Endothelial cell of umbilical vein (primary cell): ENCODE measurements around the gene SLC25A1. TPM values are rescaled to one million over a fixed set of nuclear protein-coding genes. Genes with fewer than 3 reads are reported as not detected.

Experiments used
- Bru-seq: library from RNA; stranded (reverse); fragments of 400-500 nt; gene quantifications from one replicate; lab custom pipeline; 2021; lab: Mats Ljungman, UMichigan
- BruChase-seq, 2 experiments: library from RNA; stranded (reverse); fragments of 400-500 nt; gene quantifications; one replicate each; lab custom pipeline; 2021; lab: Mats Ljungman, UMichigan
- BruUV-seq: library from RNA; stranded (reverse); fragments of 400-500 nt; replicated peaks from 2 replicates; lab custom pipeline; 2021; lab: Mats Ljungman, UMichigan
- CTCF ChIA-PET: fragments of 300-600, 350-600 bp; sonication (Branson Sonifier 250); formaldehyde crosslinking; loops from one replicate; lab custom pipeline; 2021; ENCODE audit warnings: antibody characterized with exemption, inconsistent platforms; lab: Charles Lee
- POLR2A ChIA-PET: fragments of 300-600, 350-600 bp; sonication (Branson Sonifier 250); formaldehyde crosslinking; loops from one replicate; lab custom pipeline; 2021; ENCODE audit warnings: antibody characterized with exemption, inconsistent platforms; lab: Charles Lee
- DNase-seq: peaks from one replicate; pipeline ENCODE4 v3.0.0-alpha.2; 2011; ENCODE audit warnings: low read depth, low spot score
- FAIRE-seq: peaks from 2 replicates; lab custom pipeline; 2011; peaks lifted over from hg19 to GRCh38; lab: Jason Lieb, UNC
- H2AFZ ChIP-seq: 2 replicates; pipeline ENCODE4 v1.6.0; 2012; ENCODE audit warnings: low read depth, low read length, control low read depth, inconsistent platforms
- H3K27ac ChIP-seq: 2 replicates; pipeline ENCODE4 v1.5.1; 2011; ENCODE audit warnings: low read depth, mild to moderate bottlenecking, control low read depth, low read length, moderate library complexity; ENCODE audit not compliant: insufficient read depth
- H3K27me3 ChIP-seq, 2 experiments: 2 replicates each; pipeline versions ENCODE4 v1.6.0 to v1.6.1; 2011; ENCODE audit warnings: low read length in 2 of 2, mixed read lengths in 1 of 2; ENCODE audit not compliant: control insufficient read depth in 2 of 2, insufficient read depth in 2 of 2
- H3K36me3 ChIP-seq, 2 experiments: 2 replicates in 1 of 2; 3 replicates in 1 of 2; pipeline ENCODE4 v1.5.1; 2011; ENCODE audit warnings: low read length in 2 of 2, mild to moderate bottlenecking in 1 of 2, moderate library complexity in 1 of 2; ENCODE audit not compliant: control insufficient read depth in 2 of 2, insufficient read depth in 2 of 2; ENCODE audit errors: extremely low read depth in 1 of 2
- H3K4me1 ChIP-seq: 3 replicates; pipeline ENCODE4 v1.5.1; 2011; ENCODE audit warnings: mild to moderate bottlenecking, low read length; ENCODE audit not compliant: control insufficient read depth, insufficient read depth; ENCODE audit errors: extremely low read depth
- H3K4me2 ChIP-seq: 2 replicates; pipeline ENCODE4 v1.6.1; 2011; ENCODE audit warnings: low read length, control low read depth, mixed read lengths; ENCODE audit not compliant: insufficient read depth
- H3K4me3 ChIP-seq, 3 experiments: fragments of 200-600 bp in 1 of 3; sonication (generic), shearing (Covaris generic) in 1 of 3; replicated peaks in 1 of 3; 2 replicates each; pipeline ENCODE4 v1.5.1; 2011 to 2016; ENCODE audit warnings: control low read depth in 3 of 3, low read length in 3 of 3, mild to moderate bottlenecking in 2 of 3, inconsistent platforms in 1 of 3, low read depth in 1 of 3, moderate library complexity in 1 of 3; ENCODE audit not compliant: insufficient read depth in 1 of 3
- H3K79me2 ChIP-seq: 2 replicates; pipeline ENCODE4 v1.6.0; 2012; ENCODE audit warnings: low read length, inconsistent platforms; ENCODE audit not compliant: control insufficient read depth, insufficient read depth
- H3K9ac ChIP-seq: replicated peaks from 2 replicates; pipeline ENCODE3; 2011; ENCODE audit warnings: low read length, control low read depth; ENCODE audit not compliant: insufficient read depth; ENCODE audit errors: extremely low read depth
- H3K9me1 ChIP-seq: replicated peaks from 3 replicates; pipeline ENCODE4 v1.6.0; 2011; ENCODE audit warnings: mild to moderate bottlenecking, low read length; ENCODE audit not compliant: control insufficient read depth, insufficient read depth; ENCODE audit errors: extremely low read depth
- H3K9me3 ChIP-seq: replicated peaks from 2 replicates; pipeline ENCODE4 v1.5.1; 2012; ENCODE audit warnings: low read length, inconsistent platforms; ENCODE audit not compliant: control insufficient read depth, insufficient read depth
- H4K20me1 ChIP-seq: replicated peaks from 2 replicates; pipeline ENCODE3; 2011; ENCODE audit warnings: mild to moderate bottlenecking, low read length; ENCODE audit not compliant: control insufficient read depth, insufficient read depth; ENCODE audit errors: extremely low read depth
- EZH2 ChIP-seq: IDR thresholded peaks from 2 replicates; pipeline ENCODE4 v1.6.1; 2012; ENCODE audit warnings: borderline replicate concordance, low read depth, mild to moderate bottlenecking, moderate library complexity, low read length, inconsistent platforms; ENCODE audit not compliant: severe bottlenecking
- FOS ChIP-seq: IDR thresholded peaks from 2 replicates; pipeline ENCODE4 v1.6.1; 2011; ENCODE audit warnings: mild to moderate bottlenecking, low read length, moderate library complexity, borderline replicate concordance; ENCODE audit not compliant: insufficient read depth
- GATA2 ChIP-seq: IDR thresholded peaks from 2 replicates; pipeline ENCODE4 v1.7.0; 2011; ENCODE audit warnings: low read depth, mild to moderate bottlenecking, moderate library complexity, mixed read lengths, low read length; ENCODE audit not compliant: insufficient read length, insufficient read depth
- JUN ChIP-seq: IDR thresholded peaks from 2 replicates; pipeline ENCODE4 v1.6.1; 2011; ENCODE audit warnings: borderline replicate concordance, low read depth; ENCODE audit not compliant: insufficient read length, insufficient read depth
- MYC ChIP-seq: IDR thresholded peaks from one replicate; pipeline ENCODE4 v1.6.1; 2011; ENCODE audit warnings: mild to moderate bottlenecking, low read depth, low read length
- POLR2A ChIP-seq: IDR thresholded peaks from 2 replicates; pipeline ENCODE4 v1.6.1; 2012; ENCODE audit warnings: low read depth, mild to moderate bottlenecking, control low read depth, low read length
- dilution Hi-C: fragments of 300-500 bp; cut with MboI; formaldehyde crosslinking; loops from one replicate; pipeline ENCODE4 v1.15.0; 2019; ENCODE audit warnings: low sequenced_read_pairs; ENCODE audit not compliant: extremely low pct_ligation_motif_present
- intact Hi-C: fragments of 100-400 bp; cut with micrococcal nuclease; formaldehyde crosslinking; loops from one replicate; pipeline ENCODE4 v1.10.0; 2022
- long read RNA-seq: library from polyadenylated mRNA; stranded (forward); transcript quantifications from one replicate; pipeline ENCODE4 v2.0.0, GENCODE V29; 2021
- polyA minus RNA-seq, 3 experiments: library from RNA; depleted of rRNA, polyadenylated mRNA; stranded (reverse); fragments of >200 nt; gene quantifications; 1 replicate in 1 of 3; 2 replicates in 2 of 3; pipeline ENCODE4 v1.2.3, GENCODE V29; 2011
- polyA plus RNA-seq, 4 experiments: library from polyadenylated mRNA; depleted of rRNA in 3 of 4; stranded (reverse) in 3 of 4; unstranded in 1 of 4; fragments of >200 nt; gene quantifications; 2 replicates each; pipeline versions ENCODE4 v1.2.1 to v1.2.3, GENCODE V29; 2011 to 2012; ENCODE audit warnings: missing spikeins in 1 of 4
- total RNA-seq: library from RNA; stranded (reverse); gene quantifications from 2 replicates; pipeline ENCODE4 v1.2.3, GENCODE V29; 2021
- TF ChIP-seq, protein P1 (sequence below): IDR thresholded peaks from 2 replicates; pipeline ENCODE4 v1.6.1; 2011; ENCODE audit not compliant: insufficient read depth, insufficient read length
- TF ChIP-seq, protein P2 (sequence below), 2 donors: IDR thresholded peaks; 1 replicate in 1 of 2; 2 replicates in 1 of 2; pipeline ENCODE4 v1.5.1; 2011; ENCODE audit warnings: low read length in 2 of 2, mild to moderate bottlenecking in 2 of 2, moderate library complexity in 2 of 2, control low read depth in 1 of 2, inconsistent platforms in 1 of 2, low read depth in 1 of 2; ENCODE audit not compliant: insufficient read depth in 1 of 2; ENCODE audit errors: extremely low read depth in 1 of 2

Gene SLC25A1
- total RNA-seq = 94.5 and 102 TPM in 2 replicates
- 78.0 and 80.0 TPM in 2 replicates for polyA plus RNA-seq
- 53.3 and 64.5 TPM in 2 replicates for polyA plus RNA-seq (2011; cell fraction: cytosol; rRNA removed)
- 30.5 and 34.5 TPM in 2 replicates for polyA plus RNA-seq (2011; cell fraction: nucleus; rRNA removed)
- 48.5 and 55.1 TPM in 2 replicates for polyA plus RNA-seq (2012)
- polyA minus RNA-seq = 42.0 and 44.0 TPM in 2 replicates
- polyA minus RNA-seq (2011; cell fraction: cytosol; rRNA and poly(A)+ RNA removed) = 35.6 TPM
- polyA minus RNA-seq (2011; cell fraction: nucleus; rRNA and poly(A)+ RNA removed) = 8.2 and 9.9 TPM in 2 replicates
- percentile 54 among the genes with signal in this experiment for Bru-seq, nascent RNA
- BruChase-seq, experiment 1, labeled RNA remaining after a 6-hour chase = percentile 86 among the genes with signal in this experiment
- percentile 67 among the genes with signal in this experiment for BruChase-seq, experiment 2, labeled RNA remaining after a 2-hour chase
- long read RNA-seq, transcript SLC25A1-202 (9 exons, 1,514 nt) = minor isoform, 25 of 410 reads
- long read RNA-seq, transcript SLC25A1-201 (9 exons, 1,648 nt) = major isoform, 280 of 410 reads
- long read RNA-seq, partial matches to known transcripts = 72 of 410 reads
- long read RNA-seq, other reads (novel, unspliced or antisense) = 33 of 410 reads

DNA sequence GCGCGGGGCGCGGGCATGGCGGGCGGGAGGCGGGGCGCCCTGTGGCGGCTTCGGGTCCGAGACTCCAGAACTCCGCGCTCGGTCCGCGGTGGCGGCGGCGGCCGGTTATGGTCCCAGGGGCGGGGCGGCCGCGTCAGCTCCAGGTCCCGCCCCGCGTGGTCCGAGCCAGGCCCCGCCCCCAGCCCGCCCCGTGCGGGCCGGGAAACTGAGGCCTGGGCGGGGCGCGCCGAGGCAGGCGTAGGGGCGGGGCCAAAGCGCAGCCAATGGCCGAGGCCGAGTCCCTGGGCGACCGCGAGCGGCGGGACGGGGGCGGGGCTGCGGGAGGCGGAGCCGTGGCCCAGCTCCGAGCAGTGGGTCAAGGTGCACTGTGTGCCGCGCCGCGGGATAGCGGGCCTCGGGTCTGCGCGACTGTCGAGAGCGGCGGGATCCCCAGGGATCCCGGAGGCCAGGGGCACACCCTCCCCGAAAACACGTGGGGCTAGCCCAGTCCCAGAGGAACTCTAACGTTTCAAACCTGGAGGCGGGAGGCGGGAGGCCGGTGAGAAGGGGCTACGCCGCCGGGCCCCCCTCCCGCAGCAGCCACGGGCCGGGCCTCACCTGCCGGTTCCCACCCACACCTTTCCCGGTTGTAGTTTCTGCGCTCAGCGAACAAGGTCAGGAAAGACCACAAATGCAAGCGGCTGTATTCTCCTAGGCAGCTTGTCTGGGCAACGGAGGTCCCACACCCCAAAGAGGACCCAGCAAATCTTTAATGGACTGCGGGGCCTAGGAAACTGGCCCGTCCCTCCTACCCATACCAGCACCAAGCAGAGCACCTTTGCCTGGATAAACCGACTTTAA, at the start of gene SLC25A1:
Gene SLC25A1 (minus strand): TSS at position 80 of the 840 bp plus-strand sequence. CDS start 63 bp downstream, at position 17.
- Histone ChIP-seq H4K20me1 (no peaks in the 10 kb centered on the region), H3K9me3 (no peaks in the 10 kb centered on the region), H3K79me2 (peaks cover 12% of the 10 kb centered on the region), H3K4me3 (peak within 1 kb of the TSS; percentile 60 to 89 (median 68)), H3K27ac (peak within 1 kb of the TSS; percentile 56), H3K36me3 (peaks cover 0 to 5% of the 10 kb centered on the region in 2 experiments), H3K27me3 (no peaks in the 10 kb centered on the region), H3K4me2 (peak within 1 kb of the TSS; percentile 92), H3K9me1 (no peaks in the 10 kb centered on the region), H3K4me1 (peaks cover 7% of the 10 kb centered on the region), H3K9ac (peak within 1 kb of the TSS; percentile 74), H2AFZ (peak within 1 kb of the TSS; percentile 86)
- TF ChIP-seq JUN (no peak), POLR2A (peak; percentile 31)
- peak; percentile 88 for DNase-seq
- peak; percentile 91 for FAIRE-seq
- dilution Hi-C loops (no loop called here), intact Hi-C loops (loop anchor here (1.0 to 5.0 kb wide), 5 partner anchors 35 to 451 kb away; partner anchors contain the start of genes C22orf39, CDC45, ESS2 and MRPL40)
- ChIA-PET POLR2A (interaction anchor here (1.1 kb wide), 1 partner anchor 113 kb away, joined by 5 read pairs; the partner anchor contains the start of gene CLTCL1), CTCF (interaction anchor here (0.5 to 3.5 kb wide), 30 partner anchors 8 to 453 kb away, joined by 3 to 25 read pairs (median 4); partner anchors contain the start of genes CLTCL1, ESS2, HIRA and MRPL40)
- BruUV-seq = no TSS peak

DNA sequence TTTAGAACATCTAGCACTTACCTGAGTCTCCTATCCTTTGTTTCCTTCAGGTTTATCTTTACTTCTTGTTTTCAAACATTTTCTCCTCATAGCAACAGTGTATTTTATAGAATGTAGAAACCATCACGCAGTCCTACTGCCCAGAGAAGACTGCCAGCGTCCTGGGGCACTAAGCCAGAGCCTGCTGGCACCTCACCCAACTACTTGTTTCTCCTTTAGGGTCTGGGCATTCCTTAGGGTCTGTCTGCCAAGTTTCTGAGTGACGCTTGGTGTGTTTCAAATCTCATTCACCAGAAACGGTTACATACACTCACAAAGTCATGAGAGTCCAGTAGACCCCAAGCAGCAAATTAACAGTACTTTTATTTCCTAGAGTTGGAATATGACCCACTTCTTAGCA, 49.6 kb upstream of the SLC25A1 start:
- dilution Hi-C loops (no loop called here), intact Hi-C loops (no loop called here)
- H3K9ac ChIP-seq = no peak overlapping the region
- no peak overlapping the region for H3K27ac ChIP-seq
- no peaks in the 10 kb centered on the region for H3K9me1 ChIP-seq
- no peaks in the 10 kb centered on the region for H3K36me3 ChIP-seq
- no TSS peak for BruUV-seq
- TF ChIP-seq GATA2 (no peak), EZH2 (no peak), MYC (no peak), JUN (no peak), FOS (no peak), POLR2A (no peak)
- TF ChIP-seq, protein P1, sequence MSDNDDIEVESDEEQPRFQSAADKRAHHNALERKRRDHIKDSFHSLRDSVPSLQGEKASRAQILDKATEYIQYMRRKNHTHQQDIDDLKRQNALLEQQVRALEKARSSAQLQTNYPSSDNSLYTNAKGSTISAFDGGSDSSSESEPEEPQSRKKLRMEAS = no peak
- TF ChIP-seq, protein P2, sequence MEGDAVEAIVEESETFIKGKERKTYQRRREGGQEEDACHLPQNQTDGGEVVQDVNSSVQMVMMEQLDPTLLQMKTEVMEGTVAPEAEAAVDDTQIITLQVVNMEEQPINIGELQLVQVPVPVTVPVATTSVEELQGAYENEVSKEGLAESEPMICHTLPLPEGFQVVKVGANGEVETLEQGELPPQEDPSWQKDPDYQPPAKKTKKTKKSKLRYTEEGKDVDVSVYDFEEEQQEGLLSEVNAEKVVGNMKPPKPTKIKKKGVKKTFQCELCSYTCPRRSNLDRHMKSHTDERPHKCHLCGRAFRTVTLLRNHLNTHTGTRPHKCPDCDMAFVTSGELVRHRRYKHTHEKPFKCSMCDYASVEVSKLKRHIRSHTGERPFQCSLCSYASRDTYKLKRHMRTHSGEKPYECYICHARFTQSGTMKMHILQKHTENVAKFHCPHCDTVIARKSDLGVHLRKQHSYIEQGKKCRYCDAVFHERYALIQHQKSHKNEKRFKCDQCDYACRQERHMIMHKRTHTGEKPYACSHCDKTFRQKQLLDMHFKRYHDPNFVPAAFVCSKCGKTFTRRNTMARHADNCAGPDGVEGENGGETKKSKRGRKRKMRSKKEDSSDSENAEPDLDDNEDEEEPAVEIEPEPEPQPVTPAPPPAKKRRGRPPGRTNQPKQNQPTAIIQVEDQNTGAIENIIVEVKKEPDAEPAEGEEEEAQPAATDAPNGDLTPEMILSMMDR (IDR thresholded peaks at IDR 0.05; ENCODE audit: extremely low read depth in 1 of 2, insufficient read depth in 1 of 2, low read depth in 1 of 2, low read length in 2 of 2) = no peak
- FAIRE-seq = no peak
- no peaks in the 10 kb centered on the region for H3K4me1 ChIP-seq
- ChIA-PET POLR2A (no interaction called here), CTCF (no interaction called here)
- H4K20me1 ChIP-seq = no peaks in the 10 kb centered on the region
- no peak overlapping the region for H2AFZ ChIP-seq
- no peaks in the 10 kb centered on the region for H3K79me2 ChIP-seq
- H3K4me2 ChIP-seq = no peak overlapping the region
- no peaks in the 10 kb centered on the region for H3K9me3 ChIP-seq
- no peak overlapping the region for H3K4me3 ChIP-seq
- H3K27me3 ChIP-seq = no peaks in the 10 kb centered on the region
- no peak for DNase-seq
